Breast epithelium (tissue), 3 donors: ENCODE results near the gene TRIM67.

Experiments
- CTCF ChIP-seq, 3 donors: fragments of 450-650 bp; IDR thresholded peaks; one replicate each; pipeline ENCODE4 v1.5.1; 2016 to 2017; ENCODE audit warnings: antibody characterized with exemption in 3 of 3, mild to moderate bottlenecking in 3 of 3, moderate library complexity in 3 of 3
- POLR2A ChIP-seq: fragments of 450-650 bp; IDR thresholded peaks from one replicate; pipeline ENCODE4 v1.6.1; 2016; ENCODE audit warnings: antibody characterized with exemption, mild to moderate bottlenecking, moderate library complexity

GRCh38 chr1:231201375-231201978 lies 39.6 kb downstream of the TRIM67 start:
- no peak for TF ChIP-seq CTCF (IDR thresholded peaks at IDR 0.05)
- TF ChIP-seq POLR2A: no peak
